GM03348 (cell line): ENCODE measurements around the gene ESPL1.
A peak's percentile ranks its signal among the peaks of the same experiment; 100 is the strongest.
"Not testable (repeated sequence)": the region's sequence is repeated elsewhere in the genome, so short reads cannot be mapped to it uniquely, and the experiment has no call there.

Experiments used
- DNase-seq: peaks from one replicate; pipeline ENCODE4 v3.0.0; 2012; ENCODE audit warnings: low spot score

Gene ESPL1

DNA sequence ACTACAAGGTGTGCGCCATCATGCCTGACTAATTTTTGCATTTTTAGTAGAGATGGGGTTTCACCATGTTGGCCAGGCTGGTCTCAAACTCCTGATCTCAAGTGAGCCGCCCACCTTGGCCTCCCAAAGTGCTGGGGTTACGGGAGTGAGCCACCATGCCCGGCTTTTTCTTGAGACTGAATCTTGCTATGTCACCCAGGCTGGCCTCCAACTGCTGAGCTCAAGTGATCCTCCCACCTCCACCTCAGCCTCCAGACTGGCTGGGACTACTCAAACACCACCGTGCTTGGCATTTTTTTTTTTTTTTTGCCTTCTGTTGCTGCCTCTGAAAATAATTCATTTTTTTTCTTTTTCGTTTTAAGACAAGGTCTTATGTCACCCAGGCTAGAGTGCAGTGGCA lies 8.2 kb upstream of the ESPL1 start:
- no peak for DNase-seq

DNA sequence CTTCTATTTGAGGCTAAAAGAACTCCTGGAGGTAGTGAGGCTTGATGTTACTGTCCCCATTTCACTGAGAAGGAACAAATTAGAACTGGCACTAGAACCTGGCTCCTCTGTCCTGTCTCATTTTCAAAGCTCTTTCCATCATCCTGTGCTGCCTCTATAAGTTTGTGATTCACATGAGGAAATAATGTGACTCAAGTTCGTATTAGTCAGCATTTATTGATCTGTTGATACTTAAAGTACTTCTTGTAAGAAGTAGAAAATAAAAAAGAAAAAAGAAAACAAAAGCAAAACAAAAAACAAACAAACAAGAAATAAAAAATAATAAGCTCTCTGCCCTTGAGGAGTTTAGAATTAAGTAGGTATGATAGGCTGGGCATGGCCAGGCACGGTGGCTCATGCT lies 2.3 kb upstream of the ESPL1 start:
- no peak for DNase-seq

DNA sequence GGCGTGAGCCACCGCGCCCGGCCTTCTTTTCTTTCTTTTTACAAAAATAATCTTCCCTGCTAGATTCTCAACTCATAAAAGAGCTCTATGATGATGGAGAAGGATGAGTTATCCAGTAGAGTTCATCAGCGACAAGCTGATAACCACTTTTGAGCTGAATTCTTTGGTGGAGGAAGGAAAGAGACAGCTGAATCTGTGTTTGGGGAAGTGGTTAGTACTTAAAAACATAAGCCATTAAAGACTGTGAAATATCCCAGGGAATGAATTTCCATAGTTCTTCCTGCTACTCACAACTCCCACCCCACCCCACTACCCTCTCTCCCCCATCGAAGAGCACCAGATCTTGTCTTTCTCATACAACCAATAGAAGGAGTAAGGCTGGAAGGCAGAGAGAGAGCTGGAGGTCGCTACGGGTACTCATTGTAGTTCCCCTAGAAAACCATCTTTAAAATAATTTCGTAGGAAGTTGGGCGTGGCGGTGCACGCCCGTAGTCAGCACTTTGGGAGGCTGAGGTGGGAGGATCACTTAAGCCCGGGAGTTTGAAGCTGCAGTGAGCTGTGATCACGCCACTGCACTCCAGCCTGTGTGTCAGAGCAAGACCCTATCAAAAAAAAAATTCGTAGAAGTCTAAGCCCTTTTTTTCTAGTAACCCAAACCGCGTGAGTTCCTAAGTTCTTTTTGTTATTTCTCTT lies 647 bp upstream of the ESPL1 start:
- DNase-seq, result no peak

DNA sequence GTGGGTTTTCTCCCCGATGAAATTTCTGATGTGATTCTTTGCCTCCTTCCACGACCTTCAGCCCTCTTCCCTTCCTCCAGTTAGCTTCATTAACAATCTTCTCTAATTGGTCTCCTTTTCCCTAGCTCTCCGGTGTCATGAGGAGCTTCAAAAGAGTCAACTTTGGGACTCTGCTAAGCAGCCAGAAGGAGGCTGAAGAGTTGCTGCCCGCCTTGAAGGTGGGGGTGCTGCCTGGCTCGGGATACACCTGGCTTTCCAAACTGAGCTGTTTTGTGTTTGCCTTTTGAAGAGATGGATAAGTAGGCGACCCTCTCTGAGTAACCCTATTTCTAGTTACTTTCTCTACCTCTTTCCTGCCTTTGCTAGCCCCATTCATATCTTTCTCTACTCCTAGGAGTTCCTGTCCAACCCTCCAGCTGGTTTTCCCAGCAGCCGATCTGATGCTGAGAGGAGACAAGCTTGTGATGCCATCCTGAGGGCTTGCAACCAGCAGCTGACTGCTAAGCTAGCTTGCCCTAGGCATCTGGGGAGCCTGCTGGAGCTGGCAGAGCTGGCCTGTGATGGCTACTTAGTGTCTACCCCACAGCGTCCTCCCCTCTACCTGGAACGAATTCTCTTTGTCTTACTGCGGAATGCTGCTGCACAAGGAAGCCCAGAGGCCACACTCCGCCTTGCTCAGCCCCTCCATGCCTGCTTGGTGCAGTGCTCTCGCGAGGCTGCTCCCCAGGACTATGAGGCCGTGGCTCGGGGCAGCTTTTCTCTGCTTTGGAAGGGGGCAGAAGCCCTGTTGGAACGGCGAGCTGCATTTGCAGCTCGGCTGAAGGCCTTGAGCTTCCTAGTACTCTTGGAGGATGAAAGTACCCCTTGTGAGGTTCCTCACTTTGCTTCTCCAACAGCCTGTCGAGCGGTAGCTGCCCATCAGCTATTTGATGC lies 797 bp downstream of the ESPL1 start:
- DNase-seq, result peak; percentile 22

DNA sequence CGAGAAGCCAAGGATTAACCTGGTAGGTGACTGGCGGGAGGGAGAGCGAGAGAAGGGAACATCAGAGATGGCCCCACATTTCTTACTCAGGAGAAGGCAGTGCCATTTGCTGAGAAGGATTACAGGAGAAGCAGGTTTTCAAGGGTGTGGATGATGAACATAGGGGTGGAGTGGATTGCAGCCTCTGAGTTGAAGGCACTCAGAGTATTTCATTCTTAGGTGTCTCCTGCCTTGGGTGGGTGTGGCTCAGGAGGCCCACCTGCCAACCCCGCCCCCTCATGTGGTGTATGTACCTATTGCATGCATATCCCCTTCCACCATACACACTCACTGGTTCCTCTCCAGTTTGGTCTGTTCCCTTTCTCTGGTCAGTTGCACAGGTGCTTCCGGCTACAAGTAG lies 6.3 kb downstream of the ESPL1 start:
- DNase-seq, result no peak

DNA sequence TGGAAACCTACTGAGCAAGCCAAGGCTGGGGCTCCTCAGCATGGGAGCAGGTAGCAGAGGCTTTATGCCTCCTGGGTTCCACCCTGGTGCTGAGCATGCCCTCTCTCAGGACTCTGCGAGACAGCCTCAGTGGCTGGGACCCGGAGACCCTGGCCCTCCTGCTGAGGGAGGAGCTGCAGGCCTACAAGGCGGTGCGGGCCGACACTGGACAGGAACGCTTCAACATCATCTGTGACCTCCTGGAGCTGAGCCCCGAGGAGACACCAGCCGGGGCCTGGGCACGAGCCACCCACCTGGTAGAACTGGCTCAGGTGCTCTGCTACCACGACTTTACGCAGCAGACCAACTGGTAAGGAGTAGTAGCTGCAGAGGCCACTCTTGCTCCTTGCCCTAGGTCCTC lies 8.4 kb downstream of the ESPL1 start:
- no peak for DNase-seq

DNA sequence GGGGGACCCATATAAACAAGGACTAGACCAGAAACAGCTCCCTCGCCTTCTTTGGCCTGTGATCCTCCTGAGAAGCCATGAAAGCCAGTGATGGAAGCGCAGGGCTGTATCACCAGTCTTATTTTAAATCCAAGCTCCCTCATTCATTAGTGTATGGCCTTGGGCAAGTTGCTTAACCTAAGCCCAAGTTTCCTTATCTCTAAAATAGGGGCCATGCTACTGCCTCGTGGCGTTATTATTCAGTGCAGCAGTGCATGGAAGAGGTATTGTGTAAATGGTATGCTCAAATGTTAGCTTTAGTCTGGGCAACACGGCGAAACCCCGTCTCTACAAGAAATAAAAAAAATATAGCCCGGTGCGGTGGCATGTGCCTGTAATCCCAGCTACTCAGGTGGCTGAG lies 9.9 kb downstream of the ESPL1 start:
- no peak for DNase-seq

DNA sequence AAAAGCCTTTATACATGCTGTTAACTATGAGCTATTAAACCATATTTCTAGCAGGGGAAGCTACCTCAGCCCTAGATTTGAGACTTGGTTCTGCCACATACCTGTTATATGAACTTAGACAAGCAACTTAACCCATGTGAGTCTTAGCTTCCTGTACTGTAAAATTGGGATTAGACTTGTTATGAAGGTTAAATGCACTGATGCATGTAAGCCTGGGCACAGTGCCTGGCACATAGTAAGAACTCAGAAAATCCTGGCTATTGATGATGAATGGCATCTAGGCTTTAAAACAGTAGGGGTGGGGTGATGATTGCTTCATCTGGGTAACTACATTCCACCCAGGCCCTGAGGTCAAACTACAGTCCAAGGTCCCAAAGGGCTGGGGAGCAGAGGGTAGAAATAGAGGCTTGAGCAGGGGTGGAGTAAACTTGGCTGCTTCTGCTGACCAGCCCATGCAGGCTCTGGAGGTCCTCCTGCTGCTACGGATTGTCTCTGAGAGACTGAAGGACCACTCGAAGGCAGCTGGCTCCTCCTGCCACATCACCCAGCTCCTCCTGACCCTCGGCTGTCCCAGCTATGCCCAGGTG lies 11.3 kb downstream of the ESPL1 start:
- DNase-seq, result no peak

DNA sequence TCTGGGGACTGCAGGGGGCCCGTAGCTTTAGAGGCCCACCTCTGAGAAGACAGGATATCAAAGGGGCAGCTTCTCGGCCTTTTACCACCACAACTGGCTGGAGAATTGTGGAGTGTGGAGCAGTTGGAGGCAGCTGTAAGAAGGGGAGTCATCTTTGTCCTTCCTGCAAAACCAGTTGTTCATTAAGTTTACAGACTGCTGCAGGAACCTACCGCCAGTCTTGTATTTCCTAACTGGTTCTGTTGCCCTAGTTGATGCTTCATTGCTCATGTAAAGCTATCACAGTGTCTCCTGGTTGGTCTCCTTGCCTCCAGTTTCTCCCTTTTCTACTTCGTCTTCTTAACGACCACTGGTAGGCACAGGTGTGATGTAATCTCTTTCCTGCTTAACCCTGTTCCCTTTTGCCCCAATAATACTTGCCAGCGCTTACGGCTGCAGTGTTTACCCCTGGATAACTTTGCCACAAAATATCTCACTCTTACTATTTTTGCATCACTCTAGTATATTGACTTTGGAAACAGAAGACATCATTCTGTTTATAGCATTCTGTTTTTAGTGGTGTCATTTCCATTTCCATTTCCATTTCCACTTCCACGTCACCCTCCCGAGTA lies 11.9 kb downstream of the ESPL1 start:
- no peak for DNase-seq

DNA sequence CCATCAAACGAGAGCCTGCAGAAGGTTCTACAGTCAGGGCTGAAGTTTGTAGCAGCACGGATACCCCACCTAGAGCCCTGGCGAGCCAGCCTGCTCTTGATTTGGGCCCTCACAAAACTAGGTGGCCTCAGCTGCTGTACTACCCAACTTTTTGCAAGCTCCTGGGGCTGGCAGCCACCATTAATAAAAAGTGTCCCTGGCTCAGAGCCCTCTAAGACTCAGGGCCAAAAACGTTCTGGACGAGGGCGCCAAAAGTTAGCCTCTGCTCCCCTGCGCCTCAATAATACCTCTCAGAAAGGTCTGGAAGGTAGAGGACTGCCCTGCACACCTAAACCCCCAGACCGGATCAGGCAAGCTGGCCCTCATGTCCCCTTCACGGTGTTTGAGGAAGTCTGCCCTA lies 18.3 kb downstream of the ESPL1 start:
- DNase-seq, result no peak

DNA sequence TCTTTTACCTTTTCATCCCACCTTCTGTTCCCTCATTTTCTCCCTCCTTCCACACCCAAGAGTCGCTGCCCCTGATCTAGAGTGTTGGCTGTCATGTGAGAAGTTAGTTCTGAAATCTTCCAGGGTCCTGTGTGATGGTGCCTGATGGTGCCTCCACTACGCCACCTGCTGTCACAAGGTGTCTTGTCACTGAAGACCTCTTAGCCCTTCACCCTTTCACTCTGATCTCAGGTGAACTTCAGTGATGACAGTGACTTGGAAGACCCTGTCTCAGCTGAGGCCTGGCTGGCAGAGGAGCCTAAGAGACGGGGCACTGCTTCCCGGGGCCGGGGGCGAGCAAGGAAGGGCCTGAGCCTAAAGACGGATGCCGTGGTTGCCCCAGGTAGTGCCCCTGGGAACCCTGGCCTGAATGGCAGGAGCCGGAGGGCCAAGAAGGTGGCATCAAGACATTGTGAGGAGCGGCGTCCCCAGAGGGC lies 19.7 kb downstream of the ESPL1 start:
- DNase-seq, result peak; percentile 78

DNA sequence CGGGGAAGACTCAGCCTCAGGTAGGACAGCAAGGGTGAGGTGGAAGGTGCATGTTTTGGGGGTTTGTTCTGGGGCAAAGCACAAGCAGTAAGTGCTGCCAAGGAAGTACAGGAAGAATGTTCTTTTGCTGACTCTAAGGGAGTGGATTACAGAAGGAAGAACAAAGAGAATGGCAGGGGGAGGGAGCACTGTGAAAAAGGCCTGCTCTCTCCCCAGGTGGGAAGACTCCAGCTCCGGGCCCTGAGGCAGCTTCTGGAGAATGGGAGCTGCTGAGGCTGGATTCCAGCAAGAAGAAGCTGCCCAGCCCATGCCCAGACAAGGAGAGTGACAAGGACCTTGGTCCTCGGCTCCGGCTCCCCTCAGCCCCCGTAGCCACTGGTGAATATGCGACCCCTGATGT lies 20.2 kb downstream of the ESPL1 start:
- DNase-seq, result no peak

DNA sequence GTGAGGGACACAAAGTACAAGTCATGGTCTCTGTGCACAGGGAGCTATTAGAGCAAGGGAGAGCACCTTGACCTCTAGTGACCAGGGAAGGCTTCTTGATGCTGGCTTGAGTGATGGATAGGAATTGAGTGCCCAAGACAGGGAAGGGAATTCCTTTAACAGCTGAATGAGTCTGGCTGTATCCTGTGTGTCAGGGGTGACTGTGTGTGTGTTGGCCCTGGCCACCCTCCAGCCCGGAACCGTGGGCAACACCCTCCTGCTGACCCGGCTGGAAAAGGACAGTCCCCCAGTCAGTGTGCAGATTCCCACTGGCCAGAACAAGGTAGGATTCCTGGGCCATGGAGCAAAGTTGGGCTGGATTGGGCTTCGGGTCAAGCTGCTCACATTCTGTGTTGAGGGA lies 21.8 kb downstream of the ESPL1 start:
- peak; percentile 49 for DNase-seq

DNA sequence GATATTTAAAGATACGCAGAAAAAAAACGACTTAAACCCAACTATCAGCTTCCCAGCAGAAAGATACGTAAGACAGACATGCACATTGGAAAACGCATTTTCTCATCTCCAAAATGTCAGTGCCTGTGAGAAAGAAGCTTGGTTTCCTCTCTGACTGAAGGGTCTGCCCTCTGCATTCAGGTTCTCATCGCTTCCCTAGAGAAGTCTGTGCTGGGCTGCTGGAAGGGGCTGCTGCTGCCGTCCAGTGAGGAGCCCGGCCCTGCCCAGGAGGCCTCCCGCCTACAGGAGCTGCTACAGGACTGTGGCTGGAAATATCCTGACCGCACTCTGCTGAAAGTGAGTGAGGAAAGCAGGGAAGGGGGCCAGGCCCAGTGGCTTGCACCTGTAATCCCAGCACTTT lies 22.6 kb downstream of the ESPL1 start:
- DNase-seq, result no peak

DNA sequence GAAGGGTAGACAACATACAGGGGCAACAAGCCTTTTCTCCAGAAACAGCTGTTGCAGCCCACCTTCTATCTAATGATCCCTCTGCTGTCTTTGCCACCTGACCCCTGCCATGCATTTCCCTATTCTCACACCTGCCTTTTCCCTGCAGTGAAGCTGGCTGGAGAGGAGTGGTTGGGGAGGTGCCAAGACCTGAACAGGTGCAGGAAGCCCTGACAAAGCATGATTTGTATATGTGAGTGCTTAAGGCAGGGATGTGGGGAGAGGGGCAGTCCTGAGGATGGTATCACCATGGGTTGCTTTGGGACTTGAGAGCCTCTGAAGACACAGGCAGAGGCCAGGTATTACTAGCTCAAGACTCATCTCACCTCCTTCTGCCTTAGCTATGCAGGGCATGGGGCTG lies 24.3 kb downstream of the ESPL1 start:
- DNase-seq, result no peak

DNA sequence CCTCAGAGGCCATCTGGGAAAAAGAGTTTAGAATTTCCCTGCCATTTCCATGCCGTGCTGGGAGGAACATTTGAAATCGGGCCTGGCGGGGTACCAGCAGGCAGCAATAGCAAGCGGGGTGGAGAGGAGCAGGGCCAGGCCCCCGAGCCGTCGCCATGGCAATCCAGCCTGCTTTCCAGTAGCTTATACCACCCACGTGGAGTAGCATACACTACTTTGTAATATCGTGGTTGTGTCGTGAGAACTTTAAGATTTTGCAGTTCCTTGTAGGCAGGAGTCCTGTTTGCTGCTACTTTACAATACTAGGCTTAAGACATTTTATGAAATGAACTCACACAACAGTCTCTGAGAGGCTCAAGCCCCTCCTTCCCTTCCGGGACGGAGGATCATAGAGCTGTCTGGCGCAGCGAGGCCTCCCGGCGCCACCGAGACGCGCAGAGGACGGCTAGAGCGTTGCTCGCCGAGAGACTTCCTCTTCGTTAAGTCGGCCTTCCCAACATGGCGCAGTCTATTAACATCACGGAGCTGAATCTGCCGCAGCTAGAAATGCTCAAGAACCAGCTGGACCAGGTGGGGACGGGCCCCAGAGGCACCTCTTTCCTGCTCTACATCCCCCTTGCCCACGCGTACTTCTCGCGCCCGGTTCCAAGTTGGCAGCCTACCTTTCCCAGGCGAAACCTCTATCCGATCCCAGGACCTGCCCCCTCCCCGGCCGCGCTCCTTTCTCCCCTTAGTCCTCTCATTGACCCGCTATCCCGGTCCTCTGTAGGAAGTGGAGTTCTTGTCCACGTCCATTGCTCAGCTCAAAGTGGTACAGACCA lies 27.2 kb downstream of the ESPL1 start, which contains the start of gene PFDN5:
Gene PFDN5 (plus strand): TSS at position 473 of the 821 bp plus-strand sequence. CDS start 26 bp downstream, at position 499.
- DNase-seq, result peak; percentile 94

DNA sequence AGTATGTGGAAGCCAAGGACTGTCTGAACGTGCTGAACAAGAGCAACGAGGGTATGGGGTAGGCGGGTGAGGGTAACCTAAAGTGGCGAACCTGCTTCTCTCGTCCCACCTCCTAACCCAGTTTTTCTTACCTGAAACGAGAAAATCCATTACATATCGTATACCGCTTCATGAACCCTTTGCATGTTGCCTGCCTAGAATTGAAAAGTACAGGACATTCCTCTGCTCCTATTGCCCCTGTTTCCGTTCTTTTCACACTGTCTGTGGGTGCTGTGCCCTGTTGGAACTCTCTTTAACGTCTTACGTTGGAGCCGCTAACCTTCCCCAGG lies 27.8 kb downstream of the ESPL1 start:
- DNase-seq, result no peak

DNA sequence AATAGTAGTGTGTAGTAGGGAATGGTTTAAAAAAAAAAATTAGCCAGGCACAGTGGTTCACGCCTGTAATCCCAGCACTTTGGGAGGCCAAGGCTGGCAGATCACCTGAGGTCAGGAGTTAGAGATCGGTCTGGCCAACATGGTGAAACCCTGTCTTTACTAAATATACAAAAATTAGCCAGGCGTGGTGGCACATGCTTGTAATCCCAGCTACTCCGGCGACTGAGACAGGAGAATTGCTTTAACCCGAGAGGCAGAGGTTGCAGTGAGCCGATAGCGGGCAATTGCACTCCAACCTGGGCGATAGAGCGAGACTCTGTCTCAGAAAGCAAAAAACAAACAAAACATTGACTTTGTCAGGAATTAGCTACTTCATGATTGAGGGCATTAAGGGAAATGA lies 29.0 kb downstream of the ESPL1 start:
- DNase-seq, result not testable (repeated sequence)

DNA sequence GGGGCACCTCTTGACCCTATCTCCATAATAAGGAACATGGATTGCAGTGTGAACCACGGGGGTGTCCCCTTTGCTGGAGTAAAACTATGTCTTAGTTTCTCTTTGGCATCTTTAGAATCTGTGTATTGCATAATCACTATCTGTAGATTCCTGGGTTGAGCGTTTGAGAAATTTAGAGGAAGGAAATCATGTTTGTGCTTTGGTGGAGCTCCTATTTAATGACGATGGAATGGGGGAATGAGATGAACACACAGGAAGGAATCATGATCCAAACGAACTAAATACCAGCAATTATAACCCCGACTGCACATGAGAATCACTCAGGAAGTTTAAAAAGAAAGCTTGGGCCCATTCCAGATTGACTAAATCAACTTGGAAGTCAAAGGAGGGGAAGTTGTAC lies 30.1 kb downstream of the ESPL1 start:
- DNase-seq, result peak; percentile 80

DNA sequence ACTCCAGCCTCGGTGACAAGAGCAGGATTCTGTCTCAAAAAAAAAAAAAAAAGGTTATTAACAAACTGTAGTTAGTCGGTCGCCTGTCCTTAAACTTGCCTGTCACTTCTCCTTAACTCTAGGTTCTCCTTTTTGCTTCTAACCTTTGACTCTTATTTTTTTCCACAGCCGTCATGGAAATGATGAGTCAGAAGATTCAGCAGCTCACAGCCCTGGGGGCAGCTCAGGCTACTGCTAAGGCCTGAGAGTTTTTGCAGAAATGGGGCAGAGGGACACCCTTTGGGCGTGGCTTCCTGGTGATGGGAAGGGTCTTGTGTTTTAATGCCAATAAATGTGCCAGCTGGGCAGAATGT lies 31.0 kb downstream of the ESPL1 start:
- no peak for DNase-seq

DNA sequence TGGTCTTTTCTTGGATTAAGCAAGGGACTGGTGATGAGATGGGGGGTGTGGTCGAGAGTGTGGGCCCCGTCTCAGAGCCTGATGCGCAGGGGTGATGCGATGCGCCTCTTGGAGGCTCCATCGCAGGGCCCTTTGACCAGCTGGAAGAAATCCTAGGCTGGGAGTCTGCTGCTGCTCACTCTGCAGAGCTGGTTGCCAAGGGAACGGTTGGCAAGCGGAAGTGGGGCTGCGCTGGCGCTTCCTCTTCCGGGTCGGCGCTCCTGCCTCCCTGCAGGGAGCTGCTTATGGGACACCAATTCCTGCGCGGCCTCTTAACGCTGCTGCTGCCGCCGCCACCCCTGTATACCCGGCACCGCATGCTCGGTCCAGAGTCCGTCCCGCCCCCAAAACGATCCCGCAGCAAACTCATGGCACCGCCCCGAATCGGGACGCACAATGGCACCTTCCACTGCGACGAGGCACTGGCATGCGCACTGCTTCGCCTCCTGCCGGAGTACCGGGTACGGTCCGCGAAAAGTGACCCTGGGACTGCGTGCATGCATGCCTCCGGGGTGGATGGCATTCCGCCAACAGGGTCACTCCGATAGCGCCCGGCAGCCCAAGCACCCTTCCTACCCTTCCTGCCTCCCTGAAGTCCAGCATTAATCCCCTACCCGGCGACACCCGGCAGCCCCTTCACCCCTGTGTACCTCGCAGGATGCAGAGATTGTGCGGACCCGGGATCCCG lies 31.5 kb downstream of the ESPL1 start, which contains the start of gene MYG1:
Gene MYG1 (plus strand): TSS at position 242 of the 727 bp plus-strand sequence. CDS start 43 bp downstream, at position 285.
- peak; percentile 89 for DNase-seq
